SK-N-SH treated with all-trans-retinoic acid at 6 μM for 48 hours (cell line): Measurements from ENCODE around the gene TRAF1.

Experiments
- ATAC-seq: fragments of 200-7000 bp; cut with Tn5 transposase; 3 replicates; pipeline ENCODE4 v1.9.1; 2020; ENCODE audit warnings: mild to moderate bottlenecking, moderate library complexity
- ARNTL ChIP-seq: fragments of 450-650 bp; formaldehyde crosslinking; IDR thresholded peaks from 2 replicates; pipeline ENCODE4 v1.5.0; 2020; ENCODE audit warnings: low read depth, mild to moderate bottlenecking, moderate library complexity, borderline replicate concordance
- BACH2 ChIP-seq: fragments of 250-450 bp; sonication (Bioruptor Pico); IDR thresholded peaks from 2 replicates; pipeline ENCODE4 v1.9.0; 2021; ENCODE audit warnings: mild to moderate bottlenecking, borderline replicate concordance
- CSDC2 ChIP-seq: fragments of 250-450 bp; sonication (Bioruptor Pico); IDR thresholded peaks from 2 replicates; pipeline ENCODE4 v1.5.0; 2020; ENCODE audit warnings: mild to moderate bottlenecking, moderate library complexity
- ESRRG ChIP-seq: fragments of 250-450 bp; sonication (Bioruptor Pico); IDR thresholded peaks from 2 replicates; pipeline ENCODE4 v1.6.1; 2021; ENCODE audit warnings: mild to moderate bottlenecking
- GLIS3 ChIP-seq: fragments of 250-450 bp; sonication (Bioruptor Pico); IDR thresholded peaks from 2 replicates; pipeline ENCODE4 v1.5.0; 2020; ENCODE audit warnings: mild to moderate bottlenecking, moderate library complexity
- ISL1 ChIP-seq: fragments of 250-450 bp; sonication (Bioruptor Pico); IDR thresholded peaks from 2 replicates; pipeline ENCODE4 v2.1.2; 2022; ENCODE audit warnings: mild to moderate bottlenecking, moderate library complexity
- OSR1 ChIP-seq: fragments of 250-450 bp; sonication (Bioruptor Pico); IDR thresholded peaks from 2 replicates; pipeline ENCODE4 v1.8.0; 2022; ENCODE audit warnings: moderate library complexity, mild to moderate bottlenecking, inconsistent platforms
- PPARA ChIP-seq: fragments of 250-450 bp; sonication (Bioruptor Pico); IDR thresholded peaks from 2 replicates; pipeline ENCODE4 v1.5.0; 2020; ENCODE audit warnings: mild to moderate bottlenecking, borderline replicate concordance
- RARB ChIP-seq: fragments of 250-450 bp; sonication (Bioruptor Pico); IDR thresholded peaks from 2 replicates; pipeline ENCODE4 v1.8.0; 2021; ENCODE audit warnings: mild to moderate bottlenecking, moderate library complexity
- SNAI2 ChIP-seq: fragments of 250-450 bp; sonication (Bioruptor Pico); IDR thresholded peaks from 2 replicates; pipeline ENCODE4 v1.5.0; 2020; ENCODE audit warnings: mild to moderate bottlenecking, moderate library complexity
- TCF4 ChIP-seq: fragments of 250-450 bp; sonication (Bioruptor Pico); IDR thresholded peaks from 2 replicates; pipeline ENCODE4 v1.8.0; 2021; ENCODE audit warnings: mild to moderate bottlenecking, moderate library complexity, borderline replicate concordance
- TOX ChIP-seq: fragments of 250-450 bp; sonication (Bioruptor Pico); IDR thresholded peaks from 2 replicates; pipeline ENCODE4 v1.8.0; 2021; ENCODE audit warnings: mild to moderate bottlenecking, moderate library complexity, borderline replicate concordance
- ZC3H10 ChIP-seq: fragments of 250-450 bp; sonication (Bioruptor Pico); IDR thresholded peaks from 2 replicates; pipeline ENCODE4 v1.5.1; 2021; ENCODE audit warnings: mild to moderate bottlenecking, moderate library complexity
- ZFP3 ChIP-seq: fragments of 250-450 bp; sonication (Bioruptor Pico); IDR thresholded peaks from 2 replicates; pipeline ENCODE4 v1.5.0; 2020; ENCODE audit warnings: mild to moderate bottlenecking, moderate library complexity
- ZFP30 ChIP-seq: fragments of 450-650 bp; formaldehyde crosslinking; IDR thresholded peaks from 2 replicates; pipeline ENCODE4 v1.5.0; 2022; ENCODE audit warnings: mild to moderate bottlenecking, moderate library complexity
- ZNF565 ChIP-seq: fragments of 450-650 bp; formaldehyde crosslinking; conservative IDR thresholded peaks from 2 replicates; pipeline ENCODE4 v1.5.0; 2020; ENCODE audit warnings: low read depth, mild to moderate bottlenecking, moderate library complexity
- ZNF70 ChIP-seq: fragments of 450-650 bp; formaldehyde crosslinking; IDR thresholded peaks from 2 replicates; pipeline ENCODE4 v1.5.0; 2020; ENCODE audit warnings: mild to moderate bottlenecking, moderate library complexity
- ZNF8 ChIP-seq: fragments of 450-650 bp; formaldehyde crosslinking; IDR thresholded peaks from 2 replicates; pipeline ENCODE4 v1.5.0; 2020; ENCODE audit warnings: mild to moderate bottlenecking, moderate library complexity
- TF ChIP-seq, protein P1 (sequence below): fragments of 250-450 bp; sonication (Bioruptor Pico); IDR thresholded peaks from 2 replicates; pipeline ENCODE4 v1.5.0; 2020; ENCODE audit warnings: mild to moderate bottlenecking, moderate library complexity
- TF ChIP-seq, protein P2 (sequence below): fragments of 250-450 bp; sonication (Bioruptor Pico); IDR thresholded peaks from 2 replicates; pipeline ENCODE4 v1.5.1; 2021; ENCODE audit warnings: mild to moderate bottlenecking, moderate library complexity
- TF ChIP-seq, protein P3 (sequence below): fragments of 250-450 bp; sonication (Bioruptor Pico); IDR thresholded peaks from 2 replicates; pipeline ENCODE4 v1.5.1; 2020; ENCODE audit warnings: low read depth, mild to moderate bottlenecking, moderate library complexity
- TF ChIP-seq, protein P4 (sequence below): fragments of 250-450 bp; sonication (Bioruptor Pico); IDR thresholded peaks from 2 replicates; pipeline ENCODE4 v1.8.0; 2020; ENCODE audit warnings: mild to moderate bottlenecking, moderate library complexity, borderline replicate concordance
- TF ChIP-seq, protein P5 (sequence below): fragments of 250-450 bp; sonication (Bioruptor Pico); IDR thresholded peaks from 2 replicates; pipeline ENCODE4 v1.8.0; 2021; ENCODE audit warnings: low read depth, mild to moderate bottlenecking, moderate library complexity, borderline replicate concordance

TRAF1 gene

DNA sequence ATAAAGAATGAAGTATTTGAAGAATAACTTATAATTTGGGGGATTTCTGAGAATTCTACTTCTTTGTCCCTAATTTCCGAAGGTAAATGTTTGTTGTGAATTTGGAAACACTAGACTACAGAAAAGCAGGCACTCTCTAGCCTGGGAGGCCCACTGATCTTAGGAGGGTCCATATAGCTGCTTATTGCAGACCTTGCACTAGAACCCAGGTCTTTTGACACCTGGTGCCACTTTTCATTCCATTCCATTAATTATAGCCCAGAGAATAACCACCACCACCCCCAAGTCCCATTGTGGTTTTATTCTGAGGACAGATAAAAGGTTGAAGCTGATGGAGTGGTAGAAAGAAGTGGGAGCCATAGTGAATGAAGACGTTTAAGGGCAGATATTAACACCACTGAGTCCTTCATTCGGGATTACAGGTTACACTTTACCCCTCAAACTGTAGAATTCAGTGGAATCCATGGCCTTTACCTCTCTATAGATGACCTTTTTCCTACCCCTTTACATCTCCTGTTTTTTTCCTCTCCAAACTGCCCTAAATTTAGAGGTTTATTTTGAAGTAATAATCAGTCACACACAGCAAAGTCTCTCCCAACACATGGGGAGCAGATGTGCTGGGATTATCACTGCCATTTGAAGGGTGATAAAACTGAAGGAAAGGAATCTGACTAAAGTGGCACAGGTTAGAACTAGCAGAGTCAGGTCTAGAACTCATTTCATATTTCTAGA lies 71.8 kb downstream of the TRAF1 start:
- TF ChIP-seq ZFP30 (CRISPR knock-in tag) (no peak), ZFP3 (no peak), ESRRG (no peak), ZC3H10 (CRISPR knock-in tag) (no peak), PPARA (CRISPR knock-in tag) (no peak), GLIS3 (CRISPR knock-in tag) (no peak), ZNF565 (no peak), TOX (CRISPR knock-in tag) (no peak), ARNTL (CRISPR knock-in tag) (no peak), ZNF8 (no peak), SNAI2 (CRISPR knock-in tag) (no peak), CSDC2 (CRISPR knock-in tag) (no peak)
- TF ChIP-seq, protein P1, sequence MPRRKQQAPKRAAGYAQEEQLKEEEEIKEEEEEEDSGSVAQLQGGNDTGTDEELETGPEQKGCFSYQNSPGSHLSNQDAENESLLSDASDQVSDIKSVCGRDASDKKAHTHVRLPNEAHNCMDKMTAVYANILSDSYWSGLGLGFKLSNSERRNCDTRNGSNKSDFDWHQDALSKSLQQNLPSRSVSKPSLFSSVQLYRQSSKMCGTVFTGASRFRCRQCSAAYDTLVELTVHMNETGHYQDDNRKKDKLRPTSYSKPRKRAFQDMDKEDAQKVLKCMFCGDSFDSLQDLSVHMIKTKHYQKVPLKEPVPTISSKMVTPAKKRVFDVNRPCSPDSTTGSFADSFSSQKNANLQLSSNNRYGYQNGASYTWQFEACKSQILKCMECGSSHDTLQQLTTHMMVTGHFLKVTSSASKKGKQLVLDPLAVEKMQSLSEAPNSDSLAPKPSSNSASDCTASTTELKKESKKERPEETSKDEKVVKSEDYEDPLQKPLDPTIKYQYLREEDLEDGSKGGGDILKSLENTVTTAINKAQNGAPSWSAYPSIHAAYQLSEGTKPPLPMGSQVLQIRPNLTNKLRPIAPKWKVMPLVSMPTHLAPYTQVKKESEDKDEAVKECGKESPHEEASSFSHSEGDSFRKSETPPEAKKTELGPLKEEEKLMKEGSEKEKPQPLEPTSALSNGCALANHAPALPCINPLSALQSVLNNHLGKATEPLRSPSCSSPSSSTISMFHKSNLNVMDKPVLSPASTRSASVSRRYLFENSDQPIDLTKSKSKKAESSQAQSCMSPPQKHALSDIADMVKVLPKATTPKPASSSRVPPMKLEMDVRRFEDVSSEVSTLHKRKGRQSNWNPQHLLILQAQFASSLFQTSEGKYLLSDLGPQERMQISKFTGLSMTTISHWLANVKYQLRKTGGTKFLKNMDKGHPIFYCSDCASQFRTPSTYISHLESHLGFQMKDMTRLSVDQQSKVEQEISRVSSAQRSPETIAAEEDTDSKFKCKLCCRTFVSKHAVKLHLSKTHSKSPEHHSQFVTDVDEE (CRISPR knock-in tag): no peak
- TF ChIP-seq, protein P2, sequence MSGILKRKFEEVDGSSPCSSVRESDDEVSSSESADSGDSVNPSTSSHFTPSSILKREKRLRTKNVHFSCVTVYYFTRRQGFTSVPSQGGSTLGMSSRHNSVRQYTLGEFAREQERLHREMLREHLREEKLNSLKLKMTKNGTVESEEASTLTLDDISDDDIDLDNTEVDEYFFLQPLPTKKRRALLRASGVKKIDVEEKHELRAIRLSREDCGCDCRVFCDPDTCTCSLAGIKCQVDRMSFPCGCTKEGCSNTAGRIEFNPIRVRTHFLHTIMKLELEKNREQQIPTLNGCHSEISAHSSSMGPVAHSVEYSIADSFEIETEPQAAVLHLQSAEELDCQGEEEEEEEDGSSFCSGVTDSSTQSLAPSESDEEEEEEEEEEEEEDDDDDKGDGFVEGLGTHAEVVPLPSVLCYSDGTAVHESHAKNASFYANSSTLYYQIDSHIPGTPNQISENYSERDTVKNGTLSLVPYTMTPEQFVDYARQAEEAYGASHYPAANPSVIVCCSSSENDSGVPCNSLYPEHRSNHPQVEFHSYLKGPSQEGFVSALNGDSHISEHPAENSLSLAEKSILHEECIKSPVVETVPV: no peak
- TF ChIP-seq, protein P3, sequence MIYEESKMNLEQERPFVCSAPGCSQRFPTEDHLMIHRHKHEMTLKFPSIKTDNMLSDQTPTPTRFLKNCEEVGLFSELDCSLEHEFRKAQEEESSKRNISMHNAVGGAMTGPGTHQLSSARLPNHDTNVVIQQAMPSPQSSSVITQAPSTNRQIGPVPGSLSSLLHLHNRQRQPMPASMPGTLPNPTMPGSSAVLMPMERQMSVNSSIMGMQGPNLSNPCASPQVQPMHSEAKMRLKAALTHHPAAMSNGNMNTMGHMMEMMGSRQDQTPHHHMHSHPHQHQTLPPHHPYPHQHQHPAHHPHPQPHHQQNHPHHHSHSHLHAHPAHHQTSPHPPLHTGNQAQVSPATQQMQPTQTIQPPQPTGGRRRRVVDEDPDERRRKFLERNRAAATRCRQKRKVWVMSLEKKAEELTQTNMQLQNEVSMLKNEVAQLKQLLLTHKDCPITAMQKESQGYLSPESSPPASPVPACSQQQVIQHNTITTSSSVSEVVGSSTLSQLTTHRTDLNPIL (CRISPR knock-in tag): no peak
- TF ChIP-seq, protein P4, sequence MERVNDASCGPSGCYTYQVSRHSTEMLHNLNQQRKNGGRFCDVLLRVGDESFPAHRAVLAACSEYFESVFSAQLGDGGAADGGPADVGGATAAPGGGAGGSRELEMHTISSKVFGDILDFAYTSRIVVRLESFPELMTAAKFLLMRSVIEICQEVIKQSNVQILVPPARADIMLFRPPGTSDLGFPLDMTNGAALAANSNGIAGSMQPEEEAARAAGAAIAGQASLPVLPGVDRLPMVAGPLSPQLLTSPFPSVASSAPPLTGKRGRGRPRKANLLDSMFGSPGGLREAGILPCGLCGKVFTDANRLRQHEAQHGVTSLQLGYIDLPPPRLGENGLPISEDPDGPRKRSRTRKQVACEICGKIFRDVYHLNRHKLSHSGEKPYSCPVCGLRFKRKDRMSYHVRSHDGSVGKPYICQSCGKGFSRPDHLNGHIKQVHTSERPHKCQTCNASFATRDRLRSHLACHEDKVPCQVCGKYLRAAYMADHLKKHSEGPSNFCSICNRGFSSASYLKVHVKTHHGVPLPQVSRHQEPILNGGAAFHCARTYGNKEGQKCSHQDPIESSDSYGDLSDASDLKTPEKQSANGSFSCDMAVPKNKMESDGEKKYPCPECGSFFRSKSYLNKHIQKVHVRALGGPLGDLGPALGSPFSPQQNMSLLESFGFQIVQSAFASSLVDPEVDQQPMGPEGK (CRISPR knock-in tag): no peak
- TF ChIP-seq, all 23 proteins: peak for 0
- ATAC-seq: no peak

DNA sequence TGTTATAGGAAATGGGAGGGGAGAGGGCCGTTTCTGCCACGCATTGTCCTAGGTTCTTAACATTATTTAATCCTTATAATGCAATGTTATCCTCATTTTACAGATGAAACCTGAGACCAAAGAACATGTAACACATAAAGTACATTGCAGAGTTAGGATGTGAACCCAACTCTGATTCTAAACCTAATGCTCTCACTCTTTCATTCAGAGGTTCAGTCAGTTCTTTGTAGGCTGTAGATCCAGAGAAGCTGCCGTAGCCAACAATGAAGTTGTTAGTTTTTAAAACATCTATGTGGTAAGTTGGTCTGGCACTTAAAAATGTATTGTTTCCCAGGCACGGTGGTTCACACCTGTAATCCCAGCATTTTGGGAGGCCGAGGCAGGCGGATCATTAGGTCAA lies 73.4 kb downstream of the TRAF1 start:
- TF ChIP-seq ZNF565 (no peak), ESRRG (no peak), ZNF70 (no peak), SNAI2 (CRISPR knock-in tag) (no peak), ZFP30 (CRISPR knock-in tag) (no peak), ZC3H10 (CRISPR knock-in tag) (no peak), RARB (CRISPR knock-in tag) (no peak), CSDC2 (CRISPR knock-in tag) (no peak), ZNF8 (no peak), ISL1 (CRISPR knock-in tag) (no peak), ARNTL (CRISPR knock-in tag) (no peak), OSR1 (CRISPR knock-in tag) (no peak), ZFP3 (no peak), TCF4 (no peak), BACH2 (CRISPR knock-in tag) (no peak)
- TF ChIP-seq, protein P5, sequence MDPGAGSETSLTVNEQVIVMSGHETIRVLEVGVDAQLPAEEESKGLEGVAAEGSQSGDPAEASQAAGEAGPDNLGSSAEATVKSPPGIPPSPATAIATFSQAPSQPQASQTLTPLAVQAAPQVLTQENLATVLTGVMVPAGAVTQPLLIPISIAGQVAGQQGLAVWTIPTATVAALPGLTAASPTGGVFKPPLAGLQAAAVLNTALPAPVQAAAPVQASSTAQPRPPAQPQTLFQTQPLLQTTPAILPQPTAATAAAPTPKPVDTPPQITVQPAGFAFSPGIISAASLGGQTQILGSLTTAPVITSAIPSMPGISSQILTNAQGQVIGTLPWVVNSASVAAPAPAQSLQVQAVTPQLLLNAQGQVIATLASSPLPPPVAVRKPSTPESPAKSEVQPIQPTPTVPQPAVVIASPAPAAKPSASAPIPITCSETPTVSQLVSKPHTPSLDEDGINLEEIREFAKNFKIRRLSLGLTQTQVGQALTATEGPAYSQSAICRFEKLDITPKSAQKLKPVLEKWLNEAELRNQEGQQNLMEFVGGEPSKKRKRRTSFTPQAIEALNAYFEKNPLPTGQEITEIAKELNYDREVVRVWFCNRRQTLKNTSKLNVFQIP: no peak
- TF ChIP-seq, protein P1 (CRISPR knock-in tag): no peak
- TF ChIP-seq, protein P4 (CRISPR knock-in tag): no peak
- ATAC-seq: no peak
